ENCODE measurements around the gene GJC3. TPM values are rescaled to one million over a fixed set of nuclear protein-coding genes. Genes with fewer than 3 reads are reported as not detected.

The GJC3 gene, protein sequence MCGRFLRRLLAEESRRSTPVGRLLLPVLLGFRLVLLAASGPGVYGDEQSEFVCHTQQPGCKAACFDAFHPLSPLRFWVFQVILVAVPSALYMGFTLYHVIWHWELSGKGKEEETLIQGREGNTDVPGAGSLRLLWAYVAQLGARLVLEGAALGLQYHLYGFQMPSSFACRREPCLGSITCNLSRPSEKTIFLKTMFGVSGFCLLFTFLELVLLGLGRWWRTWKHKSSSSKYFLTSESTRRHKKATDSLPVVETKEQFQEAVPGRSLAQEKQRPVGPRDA
- total RNA-seq: not detected
- 0.73 TPM for polyA plus RNA-seq (ENCODE audit: insufficient read depth, low read depth, low replicate concordance)
- long read RNA-seq, donor 1: 0 reads
- long read RNA-seq, donor 2: 0 reads
- long read RNA-seq, donor 3, partial matches to known transcripts: 0 of 1 reads
- long read RNA-seq, donor 3, other reads (novel, unspliced or antisense): 0 of 1 reads
- long read RNA-seq, donor 4: 0 reads
- long read RNA-seq, donor 5: 0 reads
- long read RNA-seq, donor 6: 0 reads
- long read RNA-seq, donor 7: 0 reads
- long read RNA-seq, donor 8: 0 reads
- long read RNA-seq, donor 9: 0 reads
- long read RNA-seq, donor 10: 0 reads

DNA sequence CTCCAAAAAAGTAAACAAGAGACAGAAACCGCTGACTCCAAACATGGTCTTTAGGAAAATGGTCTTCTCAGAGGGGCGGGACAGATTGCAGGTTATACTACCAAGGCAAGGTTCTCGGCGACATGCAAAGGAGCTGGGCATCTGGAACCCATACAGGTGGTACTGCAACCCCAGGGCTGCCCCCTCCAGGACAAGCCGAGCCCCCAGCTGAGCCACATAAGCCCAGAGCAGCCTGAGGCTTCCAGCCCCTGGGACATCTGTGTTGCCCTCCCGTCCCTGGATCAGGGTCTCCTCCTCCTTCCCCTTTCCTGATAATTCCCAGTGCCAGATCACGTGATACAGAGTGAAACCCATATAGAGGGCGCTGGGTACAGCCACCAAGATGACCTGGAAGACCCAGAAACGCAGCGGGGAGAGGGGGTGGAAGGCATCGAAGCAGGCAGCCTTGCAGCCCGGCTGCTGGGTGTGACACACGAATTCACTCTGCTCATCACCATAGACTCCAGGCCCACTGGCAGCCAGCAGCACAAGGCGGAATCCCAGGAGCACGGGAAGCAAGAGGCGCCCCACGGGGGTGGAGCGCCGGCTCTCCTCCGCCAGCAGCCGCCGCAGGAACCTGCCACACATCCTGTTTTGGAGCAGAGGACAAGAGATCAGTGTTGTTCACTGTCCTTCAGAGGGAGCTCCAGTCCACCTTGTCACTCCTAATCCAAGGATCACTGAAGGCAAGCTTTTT lies at the start of gene GJC3:
GJC3 (minus strand) TSS at position 627 of the 736 bp plus-strand sequence; CDS start at position 627, 0 bp downstream.
- DNase-seq: peak; percentile 52 to 78 (median 71)
- H3K27ac ChIP-seq (ENCODE audit: low read depth in 2 of 2, low read length in 2 of 2): no peak within 1 kb of the TSS
- H3K9me3 ChIP-seq (ENCODE audit: control insufficient read depth in 2 of 3, insufficient read depth in 1 of 3, low read length in 3 of 3): no peaks in the 10 kb centered on the region
- peak within 1 kb of the TSS in 1 of 3 donors; percentile 36 for H3K9ac ChIP-seq (ENCODE audit: low read length in 3 of 3)
- intact Hi-C loops (cut with DNase I): no loop called here
- H3K27me3 ChIP-seq (ENCODE audit: control insufficient read depth, insufficient read depth, low read length): no peaks in the 10 kb centered on the region
- H3K4me3 ChIP-seq (ENCODE audit: low read length in 3 of 3): peak within 1 kb of the TSS in 1 of 3 donors; percentile 46
- TF ChIP-seq, protein P1, sequence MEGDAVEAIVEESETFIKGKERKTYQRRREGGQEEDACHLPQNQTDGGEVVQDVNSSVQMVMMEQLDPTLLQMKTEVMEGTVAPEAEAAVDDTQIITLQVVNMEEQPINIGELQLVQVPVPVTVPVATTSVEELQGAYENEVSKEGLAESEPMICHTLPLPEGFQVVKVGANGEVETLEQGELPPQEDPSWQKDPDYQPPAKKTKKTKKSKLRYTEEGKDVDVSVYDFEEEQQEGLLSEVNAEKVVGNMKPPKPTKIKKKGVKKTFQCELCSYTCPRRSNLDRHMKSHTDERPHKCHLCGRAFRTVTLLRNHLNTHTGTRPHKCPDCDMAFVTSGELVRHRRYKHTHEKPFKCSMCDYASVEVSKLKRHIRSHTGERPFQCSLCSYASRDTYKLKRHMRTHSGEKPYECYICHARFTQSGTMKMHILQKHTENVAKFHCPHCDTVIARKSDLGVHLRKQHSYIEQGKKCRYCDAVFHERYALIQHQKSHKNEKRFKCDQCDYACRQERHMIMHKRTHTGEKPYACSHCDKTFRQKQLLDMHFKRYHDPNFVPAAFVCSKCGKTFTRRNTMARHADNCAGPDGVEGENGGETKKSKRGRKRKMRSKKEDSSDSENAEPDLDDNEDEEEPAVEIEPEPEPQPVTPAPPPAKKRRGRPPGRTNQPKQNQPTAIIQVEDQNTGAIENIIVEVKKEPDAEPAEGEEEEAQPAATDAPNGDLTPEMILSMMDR (IDR thresholded peaks at IDR 0.05; ENCODE audit: borderline replicate concordance, extremely low read depth, insufficient read depth): peak; percentile 23
- peaks cover 0 to 4% (median 0%) of the 10 kb centered on the region in 3 donors for H3K4me1 ChIP-seq (ENCODE audit: control insufficient read depth in 2 of 3, insufficient read depth in 2 of 3, low read depth in 1 of 3, low read length in 3 of 3)
- H3K36me3 ChIP-seq (ENCODE audit: control insufficient read depth in 2 of 3, insufficient read depth in 3 of 3, low read length in 3 of 3): no peaks in the 10 kb centered on the region
- FAIRE-seq: no peak

DNA sequence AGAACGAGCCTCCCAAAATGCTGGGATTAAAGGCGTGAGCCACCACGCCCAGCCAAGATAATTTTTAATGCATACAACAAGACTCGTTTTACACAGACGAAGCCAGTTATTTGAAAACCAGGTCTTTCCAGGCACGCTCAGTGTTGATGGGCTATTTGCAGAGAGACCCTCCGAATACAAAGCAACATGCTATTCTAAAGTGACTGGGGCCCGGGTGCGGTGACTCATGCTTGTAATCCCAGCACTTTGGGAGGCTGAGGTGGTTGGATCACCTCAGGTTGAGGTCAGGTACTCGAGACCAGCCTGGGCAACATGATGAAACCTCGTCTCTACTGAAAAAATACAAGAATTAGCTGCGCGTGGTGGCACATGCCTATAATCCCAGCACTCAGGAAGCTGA lies 47.2 kb upstream of the GJC3 start:
- TF ChIP-seq, protein P1 (IDR thresholded peaks at IDR 0.05; ENCODE audit: borderline replicate concordance, extremely low read depth, insufficient read depth): no peak
- DNase-seq (no peak), FAIRE-seq (no peak)
- H3K9ac ChIP-seq (ENCODE audit: low read length in 3 of 3): no peak overlapping the region
- no peaks in the 10 kb centered on the region for H3K9me3 ChIP-seq (ENCODE audit: control insufficient read depth in 2 of 3, insufficient read depth in 1 of 3, low read length in 3 of 3)
- intact Hi-C loops (cut with DNase I): no loop called here
- no peaks in the 10 kb centered on the region for H3K27me3 ChIP-seq (ENCODE audit: control insufficient read depth, insufficient read depth, low read length)
- H3K4me3 ChIP-seq (ENCODE audit: low read length in 3 of 3): no peak overlapping the region
- H3K36me3 ChIP-seq (ENCODE audit: control insufficient read depth in 2 of 3, insufficient read depth in 3 of 3, low read length in 3 of 3): no peaks in the 10 kb centered on the region
- peaks cover 0 to 4% (median 0%) of the 10 kb centered on the region in 3 donors for H3K4me1 ChIP-seq (ENCODE audit: control insufficient read depth in 2 of 3, insufficient read depth in 2 of 3, low read depth in 1 of 3, low read length in 3 of 3)
- H3K27ac ChIP-seq (ENCODE audit: low read depth in 2 of 2, low read length in 2 of 2): peak overlapping the region in 1 of 2 donors; percentile 41

DNA sequence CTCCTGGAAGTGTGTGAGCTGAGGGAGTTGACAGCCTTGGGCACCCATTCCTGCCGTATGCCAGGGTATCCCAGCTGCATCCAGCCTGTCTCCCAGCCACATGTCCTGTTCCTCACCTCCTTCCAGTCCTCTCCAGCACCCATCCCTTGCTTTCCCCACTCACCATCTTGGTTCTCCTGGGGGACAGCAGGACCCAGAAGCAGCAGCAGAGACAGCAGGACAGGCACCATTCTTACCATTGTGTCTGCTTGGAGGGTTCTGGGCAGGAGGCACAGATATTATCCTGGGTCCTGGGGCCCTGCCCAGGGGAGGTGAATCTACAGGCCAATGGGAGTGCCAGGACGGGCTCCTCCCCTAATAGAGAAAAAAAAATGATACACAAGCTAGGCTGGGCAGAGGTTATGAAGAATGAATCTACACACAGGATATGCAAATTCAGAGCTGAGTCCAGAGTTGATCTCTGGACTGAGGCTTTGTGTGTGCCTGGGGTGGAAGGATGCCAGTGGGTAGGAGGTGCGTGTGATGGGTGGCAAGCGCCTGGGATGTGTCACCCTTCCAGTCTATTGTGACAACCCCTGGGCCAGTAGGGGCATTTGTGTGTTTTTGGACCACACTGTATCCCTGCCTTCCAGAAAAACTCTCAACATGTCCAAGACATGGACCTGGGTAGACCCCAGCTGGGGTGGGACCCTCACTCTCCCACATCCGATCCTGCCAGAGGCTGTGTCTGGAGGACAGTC lies 46.5 kb upstream of the GJC3 start, which contains the start of gene AZGP1:
AZGP1 (minus strand) TSS at position 250 of the 740 bp plus-strand sequence; CDS start at position 239, 11 bp downstream.
- Histone ChIP-seq H3K4me3 (ENCODE audit: low read length in 3 of 3) (peak within 1 kb of the TSS in 2 of 3 donors; percentile 71 to 76), H3K27ac (ENCODE audit: low read depth in 2 of 2, low read length in 2 of 2) (peak within 1 kb of the TSS; percentile 41 to 63), H3K4me1 (ENCODE audit: control insufficient read depth in 2 of 3, insufficient read depth in 2 of 3, low read depth in 1 of 3, low read length in 3 of 3) (peaks cover 0 to 4% (median 0%) of the 10 kb centered on the region in 3 donors), H3K27me3 (ENCODE audit: control insufficient read depth, insufficient read depth, low read length) (no peaks in the 10 kb centered on the region), H3K9me3 (ENCODE audit: control insufficient read depth in 2 of 3, insufficient read depth in 1 of 3, low read length in 3 of 3) (no peaks in the 10 kb centered on the region), H3K9ac (ENCODE audit: low read length in 3 of 3) (no peak within 1 kb of the TSS), H3K36me3 (ENCODE audit: control insufficient read depth in 2 of 3, insufficient read depth in 3 of 3, low read length in 3 of 3) (no peaks in the 10 kb centered on the region)
- DNase-seq (peak in 1 of 5 donors; percentile 10), FAIRE-seq (no peak)
- intact Hi-C loops (cut with DNase I): no loop called here
- TF ChIP-seq, protein P1 (IDR thresholded peaks at IDR 0.05; ENCODE audit: borderline replicate concordance, extremely low read depth, insufficient read depth): no peak
